DND-41 (cell line): ENCODE measurements around the gene PVALEF.

Source experiments
- ATAC-seq: fragments of 200-7000 bp; cut with Tn5 transposase; 3 replicates; pipeline ENCODE4 v1.9.1; 2021; ENCODE audit warnings: low read depth; ENCODE audit not compliant: insufficient read depth
- DNase-seq: peaks from one replicate; pipeline ENCODE4 v3.0.0-alpha.2; 2020
- H2AFZ ChIP-seq: 2 replicates; pipeline ENCODE4 v1.6.0; 2012; ENCODE audit warnings: low read depth, low read length
- H3K27ac ChIP-seq: 2 replicates; pipeline ENCODE4 v1.5.1; 2012; ENCODE audit warnings: low read length, inconsistent platforms
- H3K27me3 ChIP-seq: fragments of 200-600 bp; sonication (generic); 2 replicates; pipeline ENCODE4 v1.6.0; 2012; ENCODE audit warnings: low read length, mild to moderate bottlenecking, inconsistent platforms; ENCODE audit not compliant: insufficient read depth, poor library complexity
- H3K36me3 ChIP-seq: 2 replicates; pipeline ENCODE4 v1.5.1; 2012; ENCODE audit warnings: low read length, inconsistent platforms; ENCODE audit not compliant: insufficient read depth
- H3K4me1 ChIP-seq: 2 replicates; pipeline ENCODE4 v1.5.1; 2012; ENCODE audit warnings: mild to moderate bottlenecking, low read length; ENCODE audit not compliant: insufficient read depth
- H3K4me2 ChIP-seq: 2 replicates; pipeline ENCODE4 v1.6.0; 2012; ENCODE audit warnings: mild to moderate bottlenecking, moderate library complexity, low read length, inconsistent platforms; ENCODE audit not compliant: insufficient read depth
- H3K4me3 ChIP-seq, 2 experiments: fragments of 200-600 bp in 1 of 2; shearing (Covaris generic) in 1 of 2; 2 replicates each; pipeline ENCODE4 v1.5.1; 2012 to 2016; ENCODE audit warnings: inconsistent platforms in 2 of 2, low read length in 2 of 2, mild to moderate bottlenecking in 2 of 2, low read depth in 1 of 2, moderate library complexity in 1 of 2
- H3K79me2 ChIP-seq: 2 replicates; pipeline ENCODE4 v1.6.0; 2012; ENCODE audit warnings: low read length, inconsistent platforms; ENCODE audit not compliant: insufficient read depth
- H3K9ac ChIP-seq: 2 replicates; pipeline ENCODE4 v1.6.0; 2012; ENCODE audit warnings: low read depth, mild to moderate bottlenecking, inconsistent platforms, low read length, moderate library complexity
- H3K9me3 ChIP-seq: 2 replicates; pipeline ENCODE4 v1.5.1; 2012; ENCODE audit warnings: low read length, moderate library complexity, mild to moderate bottlenecking, inconsistent platforms; ENCODE audit not compliant: insufficient read depth, severe bottlenecking
- H4K20me1 ChIP-seq: 2 replicates; pipeline ENCODE4 v1.6.0; 2012; ENCODE audit warnings: low read length; ENCODE audit not compliant: insufficient read depth
- EZH2 ChIP-seq: IDR thresholded peaks from 3 replicates; pipeline ENCODE4 v1.6.1; 2012; ENCODE audit warnings: borderline replicate concordance, low read depth, mild to moderate bottlenecking, moderate library complexity, low read length, inconsistent platforms; ENCODE audit not compliant: severe bottlenecking
- TF ChIP-seq, protein P1 (sequence below): IDR thresholded peaks from 2 replicates; pipeline ENCODE4 v1.5.1; 2012; ENCODE audit warnings: borderline replicate concordance, low read length, moderate library complexity, mild to moderate bottlenecking; ENCODE audit not compliant: poor library complexity, severe bottlenecking; ENCODE audit errors: extremely low read depth

The PVALEF gene

GRCh38 chr17:81188491-81188840, 23.2 kb downstream of the PVALEF start:
- H3K4me1 ChIP-seq, result no peaks in the 10 kb centered on the region
- H2AFZ ChIP-seq, result no peak overlapping the region
- TF ChIP-seq, protein P1, sequence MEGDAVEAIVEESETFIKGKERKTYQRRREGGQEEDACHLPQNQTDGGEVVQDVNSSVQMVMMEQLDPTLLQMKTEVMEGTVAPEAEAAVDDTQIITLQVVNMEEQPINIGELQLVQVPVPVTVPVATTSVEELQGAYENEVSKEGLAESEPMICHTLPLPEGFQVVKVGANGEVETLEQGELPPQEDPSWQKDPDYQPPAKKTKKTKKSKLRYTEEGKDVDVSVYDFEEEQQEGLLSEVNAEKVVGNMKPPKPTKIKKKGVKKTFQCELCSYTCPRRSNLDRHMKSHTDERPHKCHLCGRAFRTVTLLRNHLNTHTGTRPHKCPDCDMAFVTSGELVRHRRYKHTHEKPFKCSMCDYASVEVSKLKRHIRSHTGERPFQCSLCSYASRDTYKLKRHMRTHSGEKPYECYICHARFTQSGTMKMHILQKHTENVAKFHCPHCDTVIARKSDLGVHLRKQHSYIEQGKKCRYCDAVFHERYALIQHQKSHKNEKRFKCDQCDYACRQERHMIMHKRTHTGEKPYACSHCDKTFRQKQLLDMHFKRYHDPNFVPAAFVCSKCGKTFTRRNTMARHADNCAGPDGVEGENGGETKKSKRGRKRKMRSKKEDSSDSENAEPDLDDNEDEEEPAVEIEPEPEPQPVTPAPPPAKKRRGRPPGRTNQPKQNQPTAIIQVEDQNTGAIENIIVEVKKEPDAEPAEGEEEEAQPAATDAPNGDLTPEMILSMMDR, result no peak
- TF ChIP-seq EZH2, result no peak
- H3K27ac ChIP-seq, result no peak overlapping the region
- no peak overlapping the region for H3K4me2 ChIP-seq
- DNase-seq, result no peak
- H3K9ac ChIP-seq, result no peak overlapping the region
- no peaks in the 10 kb centered on the region; the same call in 1 of the 2 replicates for H4K20me1 ChIP-seq
- no peak overlapping the region for H3K4me3 ChIP-seq
- H3K36me3 ChIP-seq, result peaks cover 30% of the 10 kb centered on the region
- no peak for ATAC-seq
- H3K27me3 ChIP-seq, result no peaks in the 10 kb centered on the region
- H3K9me3 ChIP-seq, result no peaks in the 10 kb centered on the region
- H3K79me2 ChIP-seq, result no peaks in the 10 kb centered on the region

DNA sequence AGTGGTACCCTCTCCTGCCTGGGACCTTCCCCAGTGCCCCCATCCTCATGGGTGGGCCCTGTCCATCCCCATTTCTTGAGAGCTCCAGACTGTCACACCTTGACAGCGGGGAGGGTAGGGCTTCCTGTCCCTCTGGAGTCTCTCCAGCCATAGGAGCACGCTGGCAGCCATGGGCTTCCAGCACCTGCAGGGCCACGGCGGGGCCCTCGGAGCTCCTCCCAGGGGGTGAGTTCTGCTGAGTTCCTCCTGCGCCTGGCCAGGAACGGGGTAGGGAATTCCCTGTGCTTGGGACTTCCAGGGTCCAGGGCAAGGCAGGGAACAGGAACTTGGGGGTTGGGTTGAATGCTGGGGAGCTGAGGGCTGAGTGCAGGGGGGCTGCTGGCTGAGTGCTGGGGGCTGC, 23.7 kb downstream of the PVALEF start:
- Histone ChIP-seq H3K79me2 (no peaks in the 10 kb centered on the region), H3K4me2 (no peak overlapping the region), H3K4me1 (no peaks in the 10 kb centered on the region), H3K27me3 (no peaks in the 10 kb centered on the region), H3K36me3 (peaks cover 30% of the 10 kb centered on the region), H3K27ac (no peak overlapping the region), H3K4me3 (no peak overlapping the region), H2AFZ (no peak overlapping the region), H4K20me1 (no peaks in the 10 kb centered on the region; the same call in 1 of the 2 replicates), H3K9me3 (no peaks in the 10 kb centered on the region), H3K9ac (no peak overlapping the region)
- no peak for DNase-seq
- no peak for ATAC-seq
- TF ChIP-seq EZH2, result no peak
- TF ChIP-seq, protein P1, result no peak

DNA sequence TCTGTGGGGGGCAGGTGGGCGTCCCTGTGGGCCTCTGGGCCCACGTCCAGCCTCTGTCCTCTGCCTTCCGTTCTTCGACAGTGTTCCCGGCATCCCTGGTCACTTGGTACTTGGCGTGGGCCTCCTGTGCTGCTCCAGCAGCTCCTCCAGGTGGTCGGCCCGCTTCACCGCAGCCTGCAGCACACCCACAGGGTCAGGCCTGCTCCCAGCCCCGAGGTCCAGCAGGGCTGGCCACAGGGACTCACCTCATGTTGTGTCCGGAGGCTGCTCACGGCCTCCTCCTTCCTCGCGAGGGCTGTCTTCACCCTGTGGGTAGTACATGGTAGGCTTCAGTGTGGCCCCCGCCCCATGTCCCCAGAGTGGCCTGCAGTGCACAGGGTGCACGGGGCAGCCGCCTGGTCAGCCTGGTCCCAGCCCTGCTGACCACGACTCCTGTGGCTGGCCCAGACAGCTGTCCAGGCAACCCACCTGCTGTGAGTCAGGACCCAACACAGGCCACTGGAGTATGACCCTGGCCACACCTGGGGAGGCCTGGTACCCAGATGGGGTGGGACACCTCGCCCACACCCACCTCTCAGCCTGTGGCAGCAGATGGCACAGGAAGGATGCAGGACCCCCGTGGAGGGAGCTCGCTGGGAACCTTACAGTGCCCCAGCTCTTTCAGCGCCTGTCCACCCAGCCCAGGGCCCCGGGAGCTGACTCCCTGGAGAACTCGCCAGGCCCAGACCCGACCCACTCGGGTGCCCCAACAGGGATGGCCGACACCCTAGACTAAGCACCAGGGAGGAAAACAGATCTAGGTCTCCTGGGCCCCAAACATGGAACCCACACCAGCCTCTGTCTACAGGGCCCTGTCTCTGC, 24.6 kb downstream of the PVALEF start:
- H3K36me3 ChIP-seq, result peaks cover 38% of the 10 kb centered on the region

More for the DNA sequence above, 24.6 kb downstream of the PVALEF start:
- Histone ChIP-seq H4K20me1 (no peaks in the 10 kb centered on the region; the same call in 1 of the 2 replicates), H3K9me3 (no peaks in the 10 kb centered on the region), H3K9ac (no peak overlapping the region), H3K4me3 (no peak overlapping the region), H3K27me3 (no peaks in the 10 kb centered on the region), H3K4me2 (no peak overlapping the region), H3K79me2 (no peaks in the 10 kb centered on the region), H2AFZ (no peak overlapping the region), H3K27ac (no peak overlapping the region), H3K4me1 (no peaks in the 10 kb centered on the region)
- DNase-seq (no peak), ATAC-seq (no peak)
- no peak for TF ChIP-seq EZH2
- TF ChIP-seq, protein P1, result no peak
